PC-9 (cell line): ENCODE data around the gene ATG4B. TPM values are rescaled to one million over a fixed set of nuclear protein-coding genes. Genes with fewer than 3 reads are reported as not detected.

Experiments
- BruUV-seq: library from RNA; stranded (reverse); fragments of 400-500 nt; replicated peaks from 2 replicates; lab custom pipeline; 2021; lab: Mats Ljungman, UMichigan
- CTCF ChIA-PET: fragments of 300-600 bp; sonication (Branson Sonifier 250); formaldehyde crosslinking; loops from one replicate; lab custom pipeline; 2022; ENCODE audit warnings: antibody characterized with exemption; lab: Charles Lee
- POLR2A ChIA-PET: fragments of 300-600 bp; sonication (Branson Sonifier 250); formaldehyde crosslinking; loops from one replicate; lab custom pipeline; 2022; ENCODE audit warnings: antibody characterized with exemption; ENCODE audit not compliant: unreplicated experiment; lab: Charles Lee
- DNase-seq, 2 experiments: peaks; one replicate each; pipeline versions ENCODE4 v3.0.0 to v3.0.0-alpha.2; 2015 to 2022; ENCODE audit warnings: mixed read lengths in 1 of 2
- H2AFZ ChIP-seq: fragments of 200-600 bp; sonication (generic); 2 replicates; pipeline ENCODE4 v1.8.1; 2017; ENCODE audit warnings: antibody characterized with exemption
- H3F3A ChIP-seq: fragments of 200-600 bp; sonication (generic); 2 replicates; pipeline ENCODE4 v1.8.1; 2017; ENCODE audit warnings: antibody characterized with exemption, mild to moderate bottlenecking, low read depth; ENCODE audit not compliant: insufficient read depth
- H3K27ac ChIP-seq: fragments of 200-600 bp; sonication (generic); 2 replicates; pipeline ENCODE4 v1.6.1; 2016; ENCODE audit warnings: mixed run types
- H3K27me3 ChIP-seq: fragments of 200-600 bp; sonication (generic); 2 replicates; pipeline ENCODE4 v1.6.1; 2016; ENCODE audit warnings: low read depth, mixed run types; ENCODE audit not compliant: insufficient read depth
- H3K36me3 ChIP-seq: fragments of 200-600 bp; sonication (generic); 2 replicates; pipeline ENCODE4 v1.6.1; 2016; ENCODE audit warnings: low read depth, mixed run types
- H3K4me1 ChIP-seq: fragments of 200-600 bp; sonication (generic); replicated peaks from 2 replicates; pipeline ENCODE4 v1.6.1; 2016; ENCODE audit warnings: mixed run types; ENCODE audit not compliant: insufficient read depth
- H3K4me2 ChIP-seq: fragments of 200-600 bp; sonication (generic); 2 replicates; pipeline ENCODE4 v1.6.1; 2017; ENCODE audit warnings: mixed run types
- H3K4me3 ChIP-seq: fragments of 200-600 bp; sonication (generic); 2 replicates; pipeline ENCODE4 v1.6.1; 2016; ENCODE audit warnings: mixed run types
- H3K79me2 ChIP-seq: fragments of 200-600 bp; sonication (generic); 2 replicates; pipeline ENCODE4 v1.6.1; 2017; ENCODE audit warnings: low read depth, mixed run types
- H3K9me2 ChIP-seq: fragments of 200-600 bp; sonication (generic); 2 replicates; pipeline ENCODE4 v1.8.1; 2017; ENCODE audit warnings: mild to moderate bottlenecking; ENCODE audit not compliant: insufficient read depth
- H3K9me3 ChIP-seq: fragments of 200-600 bp; sonication (generic); 2 replicates; pipeline ENCODE4 v1.8.1; 2016; ENCODE audit warnings: low read depth; ENCODE audit not compliant: insufficient read depth
- H4K20me1 ChIP-seq: fragments of 200-600 bp; sonication (generic); 2 replicates; pipeline ENCODE4 v1.8.1; 2017; ENCODE audit not compliant: insufficient read depth
- CTCF ChIP-seq: fragments of 200-600 bp; sonication (generic); conservative IDR thresholded peaks from 2 replicates; pipeline ENCODE4 v1.6.1; 2017; ENCODE audit warnings: mixed run types, antibody characterized with exemption, mild to moderate bottlenecking, moderate library complexity
- EZH2 ChIP-seq: fragments of 200-600 bp; sonication (generic); IDR thresholded peaks from 2 replicates; pipeline ENCODE4 v1.8.0; 2017; ENCODE audit warnings: antibody characterized with exemption, low read depth
- intact Hi-C: fragments of 100-400 bp; cut with micrococcal nuclease; formaldehyde crosslinking; loops from one replicate; pipeline ENCODE4 v1.10.0; 2022; ENCODE audit not compliant: unreplicated experiment
- total RNA-seq: library from RNA; stranded (reverse); gene quantifications from 2 replicates; pipeline ENCODE4 v1.2.3, GENCODE V29; 2021

Gene ATG4B
- total RNA-seq, 1 experiment from 2014 or later = 162 TPM

- CTCF ChIA-PET = no interaction called here
- no peak overlapping the region for H3K4me2 ChIP-seq
- peaks cover 13% of the 10 kb centered on the region for H3K4me1 ChIP-seq
Measured at GRCh38 chr2:241689306-241689705, 51.8 kb downstream of the ATG4B start.

GRCh38 chr2:241690202-241690717, 52.8 kb downstream of the ATG4B start:
- intact Hi-C loops = no loop called here
- H3K4me1 ChIP-seq = peaks cover 12% of the 10 kb centered on the region
- no peak for TF ChIP-seq CTCF
- no peak for TF ChIP-seq EZH2

More at GRCh38 chr2:241689306-241689705, 51.8 kb downstream of the ATG4B start:
- Histone ChIP-seq H3K4me3 (no peak overlapping the region), H3K27ac (no peak overlapping the region), H2AFZ (no peak overlapping the region), H3K27me3 (no peaks in the 10 kb centered on the region), H3K9me3 (no peaks in the 10 kb centered on the region), H3K9me2 (no peaks in the 10 kb centered on the region), H3K36me3 (peaks cover 20% of the 10 kb centered on the region; the same call in 1 of the 2 replicates), H4K20me1 (0 out of 2 replicates have a peak, but pooled peaks cover 11% of the 10 kb centered on the region), H3K79me2 (peaks cover 56% of the 10 kb centered on the region), H3F3A (peaks cover 22% of the 10 kb centered on the region)
- intact Hi-C loops = no loop called here
- no TSS peak for BruUV-seq
- no peak for TF ChIP-seq CTCF
- TF ChIP-seq EZH2 = no peak
- DNase-seq = no peak
- POLR2A ChIA-PET = interaction anchor here (0.6 to 0.7 kb wide), 2 partner anchors 30 to 33 kb away, joined by 4 to 5 read pairs; no protein-coding TSS in a partner anchor

DNA sequence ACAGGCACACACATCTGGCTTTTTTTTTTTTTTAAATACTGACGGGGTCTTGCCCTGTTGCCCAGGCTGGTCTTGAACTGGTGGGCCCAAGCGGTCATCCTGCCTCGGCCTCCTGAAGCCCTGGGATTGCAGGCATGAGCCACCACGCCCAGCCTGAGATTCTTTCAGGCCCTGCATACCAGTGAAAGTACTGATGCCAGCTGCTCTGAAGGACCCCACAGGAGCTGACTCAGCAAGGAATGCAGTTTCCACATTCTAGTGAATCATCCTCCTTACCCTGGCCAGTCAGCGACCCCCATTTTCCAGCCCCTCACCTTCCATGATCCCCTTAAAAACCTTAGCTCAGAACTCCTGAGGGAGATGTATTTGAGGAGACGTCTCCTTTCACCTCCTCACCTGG, 55.0 kb downstream of the ATG4B start:
- POLR2A ChIA-PET = interaction anchor here (0.7 kb wide), 1 partner anchor 14 kb away, joined by 21 read pairs; no protein-coding TSS in a partner anchor
- TF ChIP-seq CTCF (no peak), EZH2 (no peak)

More at GRCh38 chr2:241690202-241690717, 52.8 kb downstream of the ATG4B start:
- H4K20me1 ChIP-seq = 0 out of 2 replicates have a peak, but pooled peaks cover 11% of the 10 kb centered on the region
- CTCF ChIA-PET = interaction anchor here (0.6 kb wide), 1 partner anchor 9 kb away, joined by 6 read pairs; no protein-coding TSS in a partner anchor
- no peaks in the 10 kb centered on the region for H3K9me3 ChIP-seq
- no peak overlapping the region for H3K4me3 ChIP-seq
- POLR2A ChIA-PET = no interaction called here
- no peak overlapping the region for H2AFZ ChIP-seq
- no peaks in the 10 kb centered on the region for H3K9me2 ChIP-seq
- no peak overlapping the region for H3K27ac ChIP-seq
- no peak overlapping the region for H3K4me2 ChIP-seq
- no peaks in the 10 kb centered on the region for H3K27me3 ChIP-seq
- peaks cover 49% of the 10 kb centered on the region for H3K79me2 ChIP-seq
- DNase-seq = no peak
- H3K36me3 ChIP-seq = peaks cover 18% of the 10 kb centered on the region; the same call in 1 of the 2 replicates
- peaks cover 25% of the 10 kb centered on the region for H3F3A ChIP-seq
- no TSS peak for BruUV-seq

More for the DNA sequence above, 55.0 kb downstream of the ATG4B start:
- Histone ChIP-seq H3K9me2 (no peaks in the 10 kb centered on the region), H3K36me3 (peaks cover 18% of the 10 kb centered on the region; the same call in 1 of the 2 replicates), H3K4me1 (peaks cover 8% of the 10 kb centered on the region), H2AFZ (no peak overlapping the region), H3F3A (peaks cover 41% of the 10 kb centered on the region), H3K79me2 (peaks cover 30% of the 10 kb centered on the region), H3K9me3 (no peaks in the 10 kb centered on the region), H3K27ac (no peak overlapping the region), H4K20me1 (0 out of 2 replicates have a peak, but pooled peaks cover 11% of the 10 kb centered on the region), H3K4me2 (no peak overlapping the region), H3K4me3 (no peak overlapping the region), H3K27me3 (no peaks in the 10 kb centered on the region)
- no peak for DNase-seq
- CTCF ChIA-PET = interaction anchor here (0.5 kb wide), 1 partner anchor 93 kb away, joined by 3 read pairs; no protein-coding TSS in a partner anchor
- intact Hi-C loops = no loop called here
- BruUV-seq = no TSS peak
